ENCODE data around the gene NBPF15.
"Not testable (repeated sequence)": the region's sequence is repeated elsewhere in the genome, so short reads cannot be mapped to it uniquely, and the experiment has no call there.

- not testable (repeated sequence) for TF ChIP-seq GABPA (IDR thresholded peaks at IDR 0.05; ENCODE audit: low read depth); CTCF (IDR thresholded peaks at IDR 0.05; ENCODE audit: insufficient read depth, low read length); POLR2AphosphoS5 (IDR thresholded peaks at IDR 0.05; ENCODE audit: low read depth); SPI1 (IDR thresholded peaks at IDR 0.05; ENCODE audit: borderline replicate concordance, low read depth); REST (IDR thresholded peaks at IDR 0.05; ENCODE audit: insufficient replicate concordance, low read depth)
These were observed 32.7 kb upstream of the NBPF15 start for GRCh38 chr1:144494130-144494529.
